ENCODE data around the gene CDT1. TPM values are rescaled to one million over a fixed set of nuclear protein-coding genes. Genes with fewer than 3 reads are reported as not detected.

CDT1 gene
- total RNA-seq, 1 experiment from 2014 or later = 160 TPM

DNA sequence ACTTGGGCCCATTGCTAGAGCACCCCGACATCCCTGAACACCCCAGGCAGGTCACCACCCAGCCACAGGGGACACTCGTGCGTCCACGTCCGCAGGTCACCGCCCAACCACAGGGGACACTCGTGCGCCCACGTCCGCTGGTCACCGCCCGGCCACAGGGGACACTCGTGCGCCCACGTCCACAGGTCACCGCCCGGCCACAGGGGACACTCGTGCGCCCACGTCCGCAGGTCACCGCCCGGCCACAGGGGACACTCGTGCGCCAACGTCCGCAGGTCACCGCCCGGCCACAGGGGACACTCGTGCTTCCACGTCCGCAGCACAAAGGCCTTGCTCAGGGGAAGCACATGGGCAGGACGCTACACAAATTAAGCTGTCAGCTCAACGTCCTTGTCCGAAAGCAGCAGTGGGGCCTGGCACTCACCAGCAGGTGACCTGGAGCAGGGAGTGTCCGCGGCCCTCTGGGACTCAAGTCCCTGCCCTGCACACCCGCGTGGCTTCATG is 35.5 kb downstream of the CDT1 start:
- intact Hi-C loops (cut with micrococcal nuclease) = no loop called here
- H4K20me1 ChIP-seq (ENCODE audit: insufficient read depth) = no peaks in the 10 kb centered on the region
- no TSS peak for BruUV-seq (replicated peaks)
- no peak overlapping the region for H3K9ac ChIP-seq (ENCODE audit: low read length)
- TF ChIP-seq SP1 (IDR thresholded peaks at IDR 0.05; ENCODE audit: low read depth) (no peak), SRF (IDR thresholded peaks at IDR 0.05; ENCODE audit: low read depth) (no peak), TCF7L2 (IDR thresholded peaks at IDR 0.05; ENCODE audit: borderline replicate concordance, extremely low read depth, insufficient read depth, insufficient read length) (no peak), ELF1 (IDR thresholded peaks at IDR 0.05; ENCODE audit: borderline replicate concordance, low read depth) (no peak), JUND (IDR thresholded peaks at IDR 0.05) (no peak), CBX3 (IDR thresholded peaks at IDR 0.05; ENCODE audit: low read depth) (no peak)
- TF ChIP-seq, protein P1, sequence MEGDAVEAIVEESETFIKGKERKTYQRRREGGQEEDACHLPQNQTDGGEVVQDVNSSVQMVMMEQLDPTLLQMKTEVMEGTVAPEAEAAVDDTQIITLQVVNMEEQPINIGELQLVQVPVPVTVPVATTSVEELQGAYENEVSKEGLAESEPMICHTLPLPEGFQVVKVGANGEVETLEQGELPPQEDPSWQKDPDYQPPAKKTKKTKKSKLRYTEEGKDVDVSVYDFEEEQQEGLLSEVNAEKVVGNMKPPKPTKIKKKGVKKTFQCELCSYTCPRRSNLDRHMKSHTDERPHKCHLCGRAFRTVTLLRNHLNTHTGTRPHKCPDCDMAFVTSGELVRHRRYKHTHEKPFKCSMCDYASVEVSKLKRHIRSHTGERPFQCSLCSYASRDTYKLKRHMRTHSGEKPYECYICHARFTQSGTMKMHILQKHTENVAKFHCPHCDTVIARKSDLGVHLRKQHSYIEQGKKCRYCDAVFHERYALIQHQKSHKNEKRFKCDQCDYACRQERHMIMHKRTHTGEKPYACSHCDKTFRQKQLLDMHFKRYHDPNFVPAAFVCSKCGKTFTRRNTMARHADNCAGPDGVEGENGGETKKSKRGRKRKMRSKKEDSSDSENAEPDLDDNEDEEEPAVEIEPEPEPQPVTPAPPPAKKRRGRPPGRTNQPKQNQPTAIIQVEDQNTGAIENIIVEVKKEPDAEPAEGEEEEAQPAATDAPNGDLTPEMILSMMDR (IDR thresholded peaks at IDR 0.05 in 2 of 3, conservative IDR thresholded peaks at IDR 0.05 in 1 of 3; ENCODE audit: borderline replicate concordance in 1 of 3, insufficient read depth in 1 of 3, low read depth in 2 of 3, low read length in 2 of 3) = peak; percentile 30 to 61 (median 51); a peak in 5 of 6 replicates
- H3K36me3 ChIP-seq (ENCODE audit: control insufficient read depth in 1 of 2, insufficient read depth in 2 of 2, low read length in 2 of 2) = no peaks in the 10 kb centered on the region
- no peaks in the 10 kb centered on the region for H3K4me1 ChIP-seq (ENCODE audit: control insufficient read depth in 1 of 2, insufficient read depth in 2 of 2, low read length in 2 of 2)
- POLR2A ChIA-PET = no interaction called here
- RAD21 ChIA-PET (ENCODE audit: low non-redundant PET in 1 of 2, low total read pairs in 2 of 2, uncharacterized antibody in 2 of 2, unreplicated experiment in 2 of 2) = no interaction called here
- no peak overlapping the region for H3K4me2 ChIP-seq (ENCODE audit: low read length)
- no peak overlapping the region for H2AFZ ChIP-seq (ENCODE audit: low read depth, low read length, poor library complexity, severe bottlenecking)
- H3K9me3 ChIP-seq (ENCODE audit: control insufficient read depth in 1 of 2, insufficient read depth in 1 of 2, low read depth in 1 of 2, low read length in 2 of 2) = no peaks in the 10 kb centered on the region
- no peak overlapping the region for H3K4me3 ChIP-seq (replicated peaks in 1 of 2; ENCODE audit: low read depth in 1 of 2, low read length in 2 of 2)
- no peaks in the 10 kb centered on the region for H3K27me3 ChIP-seq (ENCODE audit: insufficient read depth, low read length)
- peak overlapping the region; percentile 39; the same call in 1 of the 2 replicates for H3K27ac ChIP-seq (ENCODE audit: low read depth, low read length)
- H3K9me2 ChIP-seq (ENCODE audit: insufficient read depth) = no peaks in the 10 kb centered on the region
- DNase-seq (ENCODE audit: low read depth, low spot score) = no peak
- ATAC-seq = peak; percentile 29; the same call in 1 of the 2 replicates
- no peaks in the 10 kb centered on the region for H3K79me2 ChIP-seq (ENCODE audit: insufficient read depth, low read length)
- CTCF ChIA-PET = no interaction called here
